GM10266 (cell line): ENCODE data around the gene CFAP65.

ENCODE experiments used
- DNase-seq: peaks from one replicate; pipeline ENCODE4 v3.0.0; 2012; ENCODE audit errors: extremely low spot score
- TF ChIP-seq, protein P1 (sequence below): IDR thresholded peaks from 2 replicates; pipeline ENCODE4 v1.5.1; 2012; ENCODE audit warnings: mild to moderate bottlenecking, low read depth; ENCODE audit not compliant: control insufficient read depth, insufficient read depth; ENCODE audit errors: missing control alignments

Gene CFAP65

DNA sequence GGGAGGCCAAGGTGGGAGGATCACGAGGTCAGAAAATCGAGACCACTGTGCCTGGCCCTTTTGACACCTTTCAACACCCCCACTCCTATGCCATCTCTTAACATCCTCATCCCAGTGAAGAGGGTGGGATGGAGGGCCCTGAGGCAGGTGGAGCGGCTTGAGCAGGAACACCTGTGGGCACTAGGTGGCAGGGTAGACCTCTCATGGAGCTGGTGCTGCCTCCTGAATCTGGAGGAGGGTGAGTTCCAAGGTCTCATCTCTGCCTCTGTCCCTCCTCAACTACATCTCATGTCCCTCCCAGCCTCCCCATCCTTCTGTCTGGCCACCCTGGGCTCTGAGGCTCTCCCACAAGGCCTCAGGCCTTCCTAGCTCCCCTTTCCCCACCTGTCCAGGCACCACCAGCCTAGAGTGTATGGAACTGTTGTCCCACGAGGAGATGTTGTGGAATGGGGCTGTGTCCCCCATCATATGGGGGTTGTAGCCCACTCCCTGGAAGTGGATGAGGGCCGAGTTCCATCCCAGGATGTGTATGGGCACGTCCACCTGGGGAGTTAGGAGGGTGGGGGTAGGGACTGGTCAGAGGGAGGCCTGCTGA is 31.1 kb downstream of the CFAP65 start:
- DNase-seq = peak; percentile 66
- TF ChIP-seq, protein P1, sequence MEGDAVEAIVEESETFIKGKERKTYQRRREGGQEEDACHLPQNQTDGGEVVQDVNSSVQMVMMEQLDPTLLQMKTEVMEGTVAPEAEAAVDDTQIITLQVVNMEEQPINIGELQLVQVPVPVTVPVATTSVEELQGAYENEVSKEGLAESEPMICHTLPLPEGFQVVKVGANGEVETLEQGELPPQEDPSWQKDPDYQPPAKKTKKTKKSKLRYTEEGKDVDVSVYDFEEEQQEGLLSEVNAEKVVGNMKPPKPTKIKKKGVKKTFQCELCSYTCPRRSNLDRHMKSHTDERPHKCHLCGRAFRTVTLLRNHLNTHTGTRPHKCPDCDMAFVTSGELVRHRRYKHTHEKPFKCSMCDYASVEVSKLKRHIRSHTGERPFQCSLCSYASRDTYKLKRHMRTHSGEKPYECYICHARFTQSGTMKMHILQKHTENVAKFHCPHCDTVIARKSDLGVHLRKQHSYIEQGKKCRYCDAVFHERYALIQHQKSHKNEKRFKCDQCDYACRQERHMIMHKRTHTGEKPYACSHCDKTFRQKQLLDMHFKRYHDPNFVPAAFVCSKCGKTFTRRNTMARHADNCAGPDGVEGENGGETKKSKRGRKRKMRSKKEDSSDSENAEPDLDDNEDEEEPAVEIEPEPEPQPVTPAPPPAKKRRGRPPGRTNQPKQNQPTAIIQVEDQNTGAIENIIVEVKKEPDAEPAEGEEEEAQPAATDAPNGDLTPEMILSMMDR = peak; percentile 57

DNA sequence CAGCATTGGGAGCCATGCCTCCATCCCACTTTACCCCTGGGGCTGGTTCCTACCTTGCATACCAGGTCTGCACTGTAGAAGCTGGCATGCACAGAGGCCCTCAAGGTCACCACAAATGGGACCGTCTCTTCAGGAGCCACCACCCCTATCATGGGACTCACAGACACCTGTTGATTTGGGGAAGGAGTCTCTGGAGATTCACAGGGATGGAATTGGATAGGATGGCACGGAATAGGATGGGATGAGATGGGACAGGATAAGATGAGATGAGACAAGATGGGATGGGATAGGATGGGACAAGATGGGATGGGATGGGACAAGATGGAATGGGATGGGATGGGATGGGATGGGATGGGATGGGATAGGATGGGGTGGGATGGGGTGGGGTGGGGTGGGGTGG is 32.0 kb downstream of the CFAP65 start:
- TF ChIP-seq, protein P1 = no peak

DNA sequence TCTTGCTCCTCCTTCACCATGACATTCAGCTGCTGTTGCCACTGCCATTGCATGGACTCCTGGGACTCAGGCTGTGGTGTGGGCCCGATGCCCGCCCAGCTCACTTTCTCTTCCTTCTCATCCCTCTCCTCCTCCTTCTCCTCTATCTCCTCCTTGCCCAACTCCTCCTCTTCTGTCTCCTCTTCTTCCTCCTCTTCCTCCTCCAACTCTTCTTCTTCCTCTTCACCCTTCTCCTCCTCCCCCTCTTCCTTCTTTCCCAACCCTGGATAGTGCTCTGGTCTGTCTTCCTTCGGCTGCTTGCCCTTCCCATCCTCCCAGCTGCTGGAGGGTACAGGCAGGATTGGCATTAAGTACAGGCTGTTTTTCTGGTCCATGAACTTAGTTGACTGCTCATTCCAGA is 37.3 kb downstream of the CFAP65 start:
- TF ChIP-seq, protein P1 = no peak
- DNase-seq = no peak

More for the DNA sequence above, 32.0 kb downstream of the CFAP65 start:
- no peak for DNase-seq

DNA sequence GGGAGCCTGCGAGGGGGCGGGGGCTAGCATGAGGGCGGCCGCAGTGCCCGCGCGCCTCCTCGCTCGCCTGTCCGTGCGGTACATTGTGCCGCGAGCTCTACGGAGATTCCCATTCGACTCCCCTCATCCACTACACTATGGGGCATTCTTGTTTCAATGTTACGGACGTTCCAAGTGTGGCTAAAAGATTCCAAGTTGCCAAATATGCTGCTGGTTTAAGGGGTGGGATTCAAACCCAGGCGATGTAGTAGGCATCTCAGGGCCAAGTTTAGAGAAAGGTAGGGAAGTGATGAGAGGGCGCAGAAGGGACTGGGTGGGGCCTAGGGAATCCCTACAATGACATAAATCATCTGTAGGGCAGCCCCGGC is 38.1 kb downstream of the CFAP65 start:
- DNase-seq = no peak
- TF ChIP-seq, protein P1 = no peak

DNA sequence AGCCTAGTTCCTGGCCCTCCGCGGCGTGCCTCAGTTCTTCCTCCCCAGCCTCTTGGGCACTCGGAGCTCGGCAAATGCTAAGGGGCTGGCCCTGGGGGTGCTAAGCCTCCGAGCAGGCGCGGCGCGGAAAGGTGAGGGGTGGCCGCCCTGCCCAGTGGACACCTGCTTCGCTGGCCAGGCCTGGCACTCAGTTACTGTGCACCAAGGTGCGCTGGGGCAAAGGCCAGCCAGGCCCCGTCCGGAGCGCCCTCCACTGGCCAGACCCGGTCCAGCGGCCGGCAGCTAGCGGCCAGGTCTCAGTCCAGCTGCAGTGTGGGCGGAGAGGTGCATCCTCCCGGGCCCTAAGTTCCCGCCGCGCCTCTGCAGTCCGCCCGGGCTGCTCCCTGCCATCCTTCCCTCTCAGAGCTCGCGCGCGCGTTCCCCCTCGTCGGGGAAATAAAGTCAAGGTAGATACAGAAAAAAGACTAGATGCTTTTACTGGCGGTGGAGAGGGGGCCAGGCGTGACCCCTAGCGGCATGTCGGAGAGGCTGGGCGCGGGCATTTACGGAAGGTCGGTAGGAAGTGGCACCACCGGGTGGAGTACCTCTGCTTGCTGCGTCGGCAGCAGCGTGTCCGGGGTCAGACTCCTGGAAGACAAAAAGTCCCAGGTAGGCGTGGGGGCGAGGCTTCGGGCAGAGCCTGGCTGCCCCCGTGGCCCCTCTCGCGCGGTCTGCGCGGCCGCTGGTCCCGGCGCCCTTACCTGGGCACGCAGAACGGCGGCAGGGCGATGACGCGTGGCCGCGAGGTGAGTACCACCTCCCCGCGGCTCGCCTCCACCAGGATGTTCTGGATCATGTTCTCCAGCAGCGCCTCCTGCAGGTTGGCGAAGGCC is 38.7 kb downstream of the CFAP65 start:
- DNase-seq = peak; percentile 69
- TF ChIP-seq, protein P1 = peak; percentile 76

DNA sequence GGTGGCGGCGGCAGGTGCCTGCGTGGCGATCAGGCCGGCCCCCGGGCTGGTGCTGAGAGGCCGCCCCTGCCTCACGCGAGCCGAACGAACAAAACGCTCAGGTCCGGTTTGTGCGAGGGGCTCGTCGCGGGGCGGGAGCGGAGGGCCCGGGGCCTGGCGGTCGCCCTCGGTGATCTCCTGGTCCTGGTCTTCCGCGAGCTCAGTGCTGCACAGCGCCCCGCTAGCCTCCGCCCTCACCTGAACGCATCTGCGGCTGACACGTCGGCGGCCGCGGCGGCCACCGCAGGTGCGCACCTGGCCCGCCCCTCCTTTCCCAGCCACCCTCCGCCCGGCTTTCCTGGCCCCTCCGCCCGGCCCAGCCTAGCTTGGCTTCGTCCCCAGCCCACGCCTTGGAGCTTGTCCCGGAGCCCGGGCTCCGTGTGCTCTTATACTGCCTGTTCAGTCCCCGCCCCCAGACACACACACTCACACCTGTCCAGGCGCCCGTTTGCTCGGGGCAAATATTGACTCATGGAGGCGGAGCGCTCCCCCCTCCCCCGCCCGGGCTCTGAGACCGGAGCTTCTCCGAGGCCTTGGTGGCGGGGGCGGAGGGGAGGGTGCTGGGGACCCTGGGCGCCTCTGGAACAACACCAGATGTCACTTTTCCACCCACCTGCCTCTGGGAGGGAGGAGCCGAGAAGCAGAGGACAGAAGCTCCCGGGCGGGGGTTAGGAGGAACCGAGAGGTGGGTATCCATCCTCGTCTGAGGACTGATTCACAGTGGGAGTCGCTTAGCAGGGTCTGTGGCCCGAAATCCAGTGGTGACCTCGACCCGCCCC is 39.5 kb downstream of the CFAP65 start:
- DNase-seq = peak; percentile 68
- TF ChIP-seq, protein P1 = no peak
